ENCODE data around the gene WWOX.

DNA sequence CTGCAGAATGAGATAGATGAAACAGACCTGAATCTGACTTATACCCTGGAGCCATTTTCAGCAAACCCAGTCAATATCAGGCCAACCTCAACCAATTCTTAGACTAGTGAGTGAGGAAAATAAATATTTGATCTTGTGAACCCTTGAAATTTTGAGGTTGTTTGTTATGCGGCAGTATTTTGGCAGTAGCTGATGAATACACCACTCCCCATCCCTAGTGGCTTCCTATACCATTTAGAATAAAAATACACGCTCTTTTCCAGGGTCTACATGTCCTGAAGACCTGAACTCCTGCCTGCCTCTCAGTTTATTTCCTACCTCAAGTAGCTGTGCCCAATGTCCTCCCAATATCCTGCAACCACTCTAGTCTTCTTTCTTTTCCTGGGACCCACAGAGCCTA is 647.3 kb downstream of the WWOX start:
- TF ChIP-seq TAF1 (IDR thresholded peaks at IDR 0.05; ENCODE audit: low read depth, low read length) (no peak), POLR2A (IDR thresholded peaks at IDR 0.05; ENCODE audit: low read depth, low read length) (no peak), SPI1 (IDR thresholded peaks at IDR 0.05; ENCODE audit: low read depth, low read length) (no peak)

Measured in GM12891 (cell line).